Fibroblast of villous mesenchyme (primary cell): ENCODE measurements around the gene ZNF883. TPM values are rescaled to one million over a fixed set of nuclear protein-coding genes. Genes with fewer than 3 reads are reported as not detected.

Source experiments
- DNase-seq: peaks from one replicate; pipeline ENCODE4 v3.0.0-alpha.2; 2010; ENCODE audit warnings: low read depth
- H3K4me3 ChIP-seq: 2 replicates; pipeline ENCODE4 v1.5.1; 2011; ENCODE audit warnings: low read depth, mild to moderate bottlenecking, low read length
- CTCF ChIP-seq: IDR thresholded peaks from 2 replicates; pipeline ENCODE4 v1.5.1; 2012; ENCODE audit warnings: low read depth, mild to moderate bottlenecking, low read length; ENCODE audit not compliant: insufficient read depth
- total RNA-seq: library from RNA; depleted of rRNA; stranded (reverse); fragments of >200 nt; gene quantifications from 2 replicates; pipeline ENCODE4 v1.2.3, GENCODE V29; 2012

ZNF883 gene
- total RNA-seq, 1 donor = 2.2 TPM

GRCh38 chr9:113018247-113018646 lies 6.3 kb upstream of the ZNF883 start:
- H3K4me3 ChIP-seq = no peak overlapping the region
- no peak for DNase-seq
- no peak for TF ChIP-seq CTCF

GRCh38 chr9:113012492-113012891 lies 500 bp upstream of the ZNF883 start:
- no peak for DNase-seq
- no peak for TF ChIP-seq CTCF
- H3K4me3 ChIP-seq = peak overlapping the region; percentile 55

DNA sequence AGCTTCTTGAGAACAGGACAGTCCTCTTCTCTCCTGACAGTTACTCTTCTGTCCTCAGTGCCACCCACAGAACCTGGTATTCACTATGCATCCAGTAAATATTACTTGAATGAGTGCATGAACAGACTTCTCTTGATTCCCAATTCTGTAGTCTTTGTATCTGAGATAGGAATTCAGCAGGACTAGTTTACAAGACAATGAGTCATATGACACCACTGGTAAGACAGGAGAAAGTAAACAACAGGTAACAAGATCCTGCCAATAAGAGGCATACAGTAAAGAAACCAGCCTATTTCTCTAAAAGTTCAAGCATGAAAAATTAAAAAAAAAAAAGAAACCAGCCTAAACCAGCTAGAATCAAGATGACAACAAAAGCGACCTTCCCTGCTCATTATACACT lies 6.2 kb downstream of the ZNF883 start:
- DNase-seq = no peak
- H3K4me3 ChIP-seq = no peak overlapping the region
- no peak for TF ChIP-seq CTCF

- no peak for DNase-seq
- TF ChIP-seq CTCF = no peak
- no peak overlapping the region for H3K4me3 ChIP-seq
Observed at GRCh38 chr9:112997236-112997941, 14.6 kb downstream of the ZNF883 start.

DNA sequence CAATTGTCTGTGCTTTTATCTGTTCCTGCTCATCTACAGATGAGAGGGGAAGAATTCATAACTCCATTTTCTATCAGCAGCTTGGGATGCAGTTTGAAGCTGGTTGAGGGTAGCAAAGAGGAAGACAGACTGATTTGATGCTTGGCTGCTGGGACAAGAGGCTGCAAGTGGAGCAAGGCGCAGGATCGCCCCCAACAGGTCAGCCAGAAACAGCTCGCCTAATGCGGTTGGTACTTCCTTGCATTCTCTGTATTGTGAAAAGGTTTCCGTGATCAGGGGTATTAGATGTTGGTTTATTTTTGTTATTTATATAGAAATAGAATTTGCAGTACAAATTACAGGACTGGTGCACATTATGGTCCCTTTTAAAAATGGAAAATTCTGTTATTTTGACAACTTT lies 40.6 kb downstream of the ZNF883 start:
- DNase-seq = peak; percentile 6
- TF ChIP-seq CTCF = peak; percentile 30
- H3K4me3 ChIP-seq = no peak overlapping the region

DNA sequence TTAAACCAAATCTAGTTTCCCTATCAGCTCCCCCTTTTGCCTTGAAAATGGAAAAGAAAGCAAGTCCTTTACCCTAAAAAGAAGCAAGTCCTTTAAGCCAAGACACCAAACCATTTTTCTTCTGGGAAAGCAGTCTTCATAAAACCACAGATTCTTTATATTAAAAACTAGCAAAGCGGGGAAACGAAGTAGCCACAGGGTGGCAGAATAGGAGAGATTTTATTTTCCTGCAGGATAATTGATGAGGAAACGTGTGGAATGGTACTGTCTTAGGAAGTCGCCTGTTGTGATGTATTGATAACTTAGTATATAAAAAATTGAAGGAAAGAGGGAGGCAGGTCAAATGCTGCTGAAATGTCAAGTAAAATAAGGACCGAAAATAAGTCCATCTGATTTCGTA lies 41.1 kb downstream of the ZNF883 start:
- TF ChIP-seq CTCF = peak; percentile 22
- no peak overlapping the region for H3K4me3 ChIP-seq
- DNase-seq = peak; percentile 13

- DNase-seq = no peak
- H3K4me3 ChIP-seq = no peak overlapping the region
- no peak for TF ChIP-seq CTCF
Observed at GRCh38 chr9:112969730-112970129, 42.3 kb downstream of the ZNF883 start.
